Measurements from ENCODE around the gene DPP7. TPM values are rescaled to one million over a fixed set of nuclear protein-coding genes. Genes with fewer than 3 reads are reported as not detected.

Gene DPP7
- total RNA-seq, 1 experiment from 2014 or later, result 291 TPM

GRCh38 chr9:137163805-137164204, 49.3 kb upstream of the DPP7 start (continued):
- TF ChIP-seq ZBTB33 (IDR thresholded peaks at IDR 0.05; ENCODE audit: extremely low read depth, insufficient replicate concordance, low read length), result no peak
- no peak for TF ChIP-seq TCF7L2 (IDR thresholded peaks at IDR 0.05; ENCODE audit: borderline replicate concordance, extremely low read depth, insufficient read depth, insufficient read length)
- TF ChIP-seq SP1 (IDR thresholded peaks at IDR 0.05; ENCODE audit: low read depth), result no peak

DNA sequence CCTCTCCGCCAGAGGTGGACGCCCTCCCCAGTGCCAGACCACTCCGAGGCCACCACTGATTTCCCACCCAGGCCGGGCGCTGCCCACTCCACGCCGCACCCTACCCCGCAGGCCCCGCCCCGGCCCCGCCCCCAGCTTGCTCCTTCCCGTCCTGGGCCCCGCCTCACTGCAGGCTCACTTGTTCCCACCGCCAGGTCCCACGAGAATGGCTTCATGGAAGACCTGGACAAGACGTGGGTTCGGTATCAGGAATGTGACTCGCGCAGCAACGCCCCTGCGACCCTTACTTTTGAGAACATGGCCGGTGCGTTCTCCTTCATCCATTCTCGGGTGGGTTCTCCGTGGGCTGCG, 48.8 kb upstream of the DPP7 start:
- H3K9me2 ChIP-seq (ENCODE audit: insufficient read depth), result no peaks in the 10 kb centered on the region
- H3K36me3 ChIP-seq (ENCODE audit: control insufficient read depth in 1 of 2, insufficient read depth in 2 of 2, low read length in 2 of 2), result no peaks in the 10 kb centered on the region
- RAD21 ChIA-PET (ENCODE audit: low non-redundant PET in 1 of 2, low total read pairs in 2 of 2, uncharacterized antibody in 2 of 2, unreplicated experiment in 2 of 2), result interaction anchor here (0.6 to 1.1 kb wide), 3 partner anchors 64 to 140 kb away, joined by 3 read pairs; partner anchors contain the start of gene RNF224 (in 2 of the 2)
- no peaks in the 10 kb centered on the region for H4K20me1 ChIP-seq (ENCODE audit: insufficient read depth)
- TF ChIP-seq EGR1 (IDR thresholded peaks at IDR 0.05; ENCODE audit: low read depth) (no peak), CBX3 (IDR thresholded peaks at IDR 0.05; ENCODE audit: low read depth) (no peak), TCF7L2 (IDR thresholded peaks at IDR 0.05; ENCODE audit: borderline replicate concordance, extremely low read depth, insufficient read depth, insufficient read length) (no peak), ZNF274 (IDR thresholded peaks at IDR 0.05; ENCODE audit: low read depth, low read length) (no peak), SRF (IDR thresholded peaks at IDR 0.05; ENCODE audit: low read depth) (no peak), ZBTB33 (IDR thresholded peaks at IDR 0.05; ENCODE audit: extremely low read depth, insufficient replicate concordance, low read length) (no peak), FOSL1 (IDR thresholded peaks at IDR 0.05; ENCODE audit: low read depth) (no peak), SIN3A (IDR thresholded peaks at IDR 0.05; ENCODE audit: low read depth) (no peak), ZFX (IDR thresholded peaks at IDR 0.05) (no peak), EZH2 (IDR thresholded peaks at IDR 0.05) (no peak), SP1 (IDR thresholded peaks at IDR 0.05; ENCODE audit: low read depth) (no peak), ELF1 (IDR thresholded peaks at IDR 0.05; ENCODE audit: borderline replicate concordance, low read depth) (no peak), YY1 (IDR thresholded peaks at IDR 0.05; ENCODE audit: extremely low read depth, insufficient replicate concordance, low read depth, low read length) (no peak), POLR2AphosphoS5 (IDR thresholded peaks at IDR 0.05; ENCODE audit: low read depth, low read length) (no peak; the same call in 1 of the 2 replicates), RAD21 (IDR thresholded peaks at IDR 0.05; ENCODE audit: low read depth) (no peak)
- TF ChIP-seq, protein P1, sequence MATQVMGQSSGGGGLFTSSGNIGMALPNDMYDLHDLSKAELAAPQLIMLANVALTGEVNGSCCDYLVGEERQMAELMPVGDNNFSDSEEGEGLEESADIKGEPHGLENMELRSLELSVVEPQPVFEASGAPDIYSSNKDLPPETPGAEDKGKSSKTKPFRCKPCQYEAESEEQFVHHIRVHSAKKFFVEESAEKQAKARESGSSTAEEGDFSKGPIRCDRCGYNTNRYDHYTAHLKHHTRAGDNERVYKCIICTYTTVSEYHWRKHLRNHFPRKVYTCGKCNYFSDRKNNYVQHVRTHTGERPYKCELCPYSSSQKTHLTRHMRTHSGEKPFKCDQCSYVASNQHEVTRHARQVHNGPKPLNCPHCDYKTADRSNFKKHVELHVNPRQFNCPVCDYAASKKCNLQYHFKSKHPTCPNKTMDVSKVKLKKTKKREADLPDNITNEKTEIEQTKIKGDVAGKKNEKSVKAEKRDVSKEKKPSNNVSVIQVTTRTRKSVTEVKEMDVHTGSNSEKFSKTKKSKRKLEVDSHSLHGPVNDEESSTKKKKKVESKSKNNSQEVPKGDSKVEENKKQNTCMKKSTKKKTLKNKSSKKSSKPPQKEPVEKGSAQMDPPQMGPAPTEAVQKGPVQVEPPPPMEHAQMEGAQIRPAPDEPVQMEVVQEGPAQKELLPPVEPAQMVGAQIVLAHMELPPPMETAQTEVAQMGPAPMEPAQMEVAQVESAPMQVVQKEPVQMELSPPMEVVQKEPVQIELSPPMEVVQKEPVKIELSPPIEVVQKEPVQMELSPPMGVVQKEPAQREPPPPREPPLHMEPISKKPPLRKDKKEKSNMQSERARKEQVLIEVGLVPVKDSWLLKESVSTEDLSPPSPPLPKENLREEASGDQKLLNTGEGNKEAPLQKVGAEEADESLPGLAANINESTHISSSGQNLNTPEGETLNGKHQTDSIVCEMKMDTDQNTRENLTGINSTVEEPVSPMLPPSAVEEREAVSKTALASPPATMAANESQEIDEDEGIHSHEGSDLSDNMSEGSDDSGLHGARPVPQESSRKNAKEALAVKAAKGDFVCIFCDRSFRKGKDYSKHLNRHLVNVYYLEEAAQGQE (IDR thresholded peaks at IDR 0.05; ENCODE audit: low read depth), result no peak
- H3K9me3 ChIP-seq (ENCODE audit: control insufficient read depth in 1 of 2, insufficient read depth in 1 of 2, low read depth in 1 of 2, low read length in 2 of 2), result no peaks in the 10 kb centered on the region
- H3K4me3 ChIP-seq (replicated peaks in 1 of 2; ENCODE audit: low read depth in 1 of 2, low read length in 2 of 2), result peak overlapping the region; percentile 59 to 70
- no peaks in the 10 kb centered on the region for H3K27me3 ChIP-seq (ENCODE audit: insufficient read depth, low read length)
- no peak overlapping the region for H2AFZ ChIP-seq (ENCODE audit: low read depth, low read length, poor library complexity, severe bottlenecking)
- ATAC-seq, result peak; percentile 59
- POLR2A ChIA-PET, result interaction anchor here (0.9 to 2.5 kb wide), 12 partner anchors 12 to 77 kb away, joined by 3 to 16 read pairs (median 5); partner anchors contain the start of genes ANAPC2, CYSRT1, SSNA1 and TPRN
- peak; percentile 57 for DNase-seq (ENCODE audit: low read depth, low spot score)
- BruUV-seq (replicated peaks), result no TSS peak
- peak overlapping the region; percentile 98 for H3K4me2 ChIP-seq (ENCODE audit: low read length)
- peaks cover 14 to 59% of the 10 kb centered on the region in 2 experiments for H3K4me1 ChIP-seq (ENCODE audit: control insufficient read depth in 1 of 2, insufficient read depth in 2 of 2, low read length in 2 of 2)
- CTCF ChIA-PET, result interaction anchor here (0.9 to 1.9 kb wide), 6 partner anchors 12 to 77 kb away, joined by 3 to 15 read pairs (median 7); partner anchors contain the start of genes MAN1B1, RNF224 and SSNA1
- peak overlapping the region; percentile 82 for H3K27ac ChIP-seq (ENCODE audit: low read depth, low read length)
- intact Hi-C loops (cut with micrococcal nuclease), result loop anchor here (2.0 kb wide), 2 partner anchors 45 to 59 kb away; partner anchors contain the start of gene RNF208
- H3K79me2 ChIP-seq (ENCODE audit: insufficient read depth, low read length), result no peaks in the 10 kb centered on the region
- peak overlapping the region; percentile 77 for H3K9ac ChIP-seq (ENCODE audit: low read length)
